Measurements from ENCODE around the gene ZNF777. TPM values are rescaled to one million over a fixed set of nuclear protein-coding genes. Genes with fewer than 3 reads are reported as not detected.
"Not testable (repeated sequence)": the region's sequence is repeated elsewhere in the genome, so short reads cannot be mapped to it uniquely, and the experiment has no call there.

ZNF777 gene
- total RNA-seq, 1 donor from 2014 or later = 4.1 TPM

GRCh38 chr7:149450821-149451220, 10.0 kb downstream of the ZNF777 start:
- no peak for DNase-seq

GRCh38 chr7:149449897-149450296, 11.0 kb downstream of the ZNF777 start:
- no peak for DNase-seq

GRCh38 chr7:149448961-149449360, 11.9 kb downstream of the ZNF777 start:
- DNase-seq = no peak

- DNase-seq = not testable (repeated sequence)
Observed at GRCh38 chr7:149446026-149446425, 14.8 kb downstream of the ZNF777 start.

GRCh38 chr7:149444287-149444686, 16.6 kb downstream of the ZNF777 start:
- DNase-seq = no peak

- DNase-seq = no peak
Observed at GRCh38 chr7:149443523-149443922, 17.3 kb downstream of the ZNF777 start.

GRCh38 chr7:149442924-149443323, 17.9 kb downstream of the ZNF777 start:
- DNase-seq = no peak

- DNase-seq = no peak
Observed at GRCh38 chr7:149440222-149440621, 20.6 kb downstream of the ZNF777 start.

- no peak for DNase-seq
Observed at GRCh38 chr7:149436358-149436757, 24.5 kb downstream of the ZNF777 start.

GRCh38 chr7:149433124-149433523, 27.7 kb downstream of the ZNF777 start:
- no peak for DNase-seq

GRCh38 chr7:149432121-149432691, 28.7 kb downstream of the ZNF777 start:
- DNase-seq = no peak

- no peak for DNase-seq
Observed at GRCh38 chr7:149431486-149432120, 29.3 kb downstream of the ZNF777 start.

GRCh38 chr7:149430192-149430591, 30.7 kb downstream of the ZNF777 start:
- no peak for DNase-seq

GRCh38 chr7:149427893-149428292, 33.0 kb downstream of the ZNF777 start:
- no peak for DNase-seq

- DNase-seq = no peak
Observed at GRCh38 chr7:149427096-149427680, 33.7 kb downstream of the ZNF777 start.

- no peak for DNase-seq
Observed at GRCh38 chr7:149423449-149424110, 37.3 kb downstream of the ZNF777 start.

- no peak for DNase-seq
Observed at GRCh38 chr7:149422914-149423301, 38.0 kb downstream of the ZNF777 start.

GRCh38 chr7:149422162-149422913, 38.5 kb downstream of the ZNF777 start:
- no peak for DNase-seq

GRCh38 chr7:149420006-149420405, 40.9 kb downstream of the ZNF777 start:
- no peak for DNase-seq

- no peak for DNase-seq
Observed at GRCh38 chr7:149415391-149416071, 45.3 kb downstream of the ZNF777 start.

GRCh38 chr7:149414745-149415390, 46.0 kb downstream of the ZNF777 start:
- DNase-seq = peak; percentile 50

- DNase-seq = no peak
Observed at GRCh38 chr7:149414171-149414570, 46.7 kb downstream of the ZNF777 start.

Data from occipital lobe (tissue), 2 donors.